ENCODE measurements around the gene DDX31.
"Not testable (repeated sequence)": the region's sequence is repeated elsewhere in the genome, so short reads cannot be mapped to it uniquely, and the experiment has no call there.

The DDX31 gene

GRCh38 chr9:132575811-132576210, 94.0 kb downstream of the DDX31 start:
- no peak for DNase-seq

GRCh38 chr9:132575005-132575609, 94.7 kb downstream of the DDX31 start:
- no peak for DNase-seq

DNA sequence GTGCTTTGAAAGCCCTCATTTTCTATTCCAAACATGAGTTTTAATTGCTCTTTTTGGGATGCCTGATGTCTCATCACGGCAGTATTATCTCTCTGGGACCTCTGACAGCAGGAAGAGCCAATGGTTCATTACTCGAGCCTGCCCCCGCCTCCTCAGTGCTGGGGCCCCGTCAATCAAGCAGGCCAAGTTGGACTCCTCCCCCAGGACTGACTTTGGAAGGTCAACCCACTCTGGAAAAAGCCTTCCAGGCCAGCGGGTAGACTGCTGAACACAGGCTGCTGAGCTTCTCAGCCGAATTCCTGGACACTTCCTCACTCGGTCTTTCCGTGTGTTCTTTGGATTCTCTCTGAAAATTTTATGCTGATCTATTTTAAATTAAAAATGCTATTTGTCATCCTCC, 96.9 kb downstream of the DDX31 start:
- no peak for DNase-seq

GRCh38 chr9:132571806-132572600, 97.8 kb downstream of the DDX31 start:
- DNase-seq, result no peak

DNA sequence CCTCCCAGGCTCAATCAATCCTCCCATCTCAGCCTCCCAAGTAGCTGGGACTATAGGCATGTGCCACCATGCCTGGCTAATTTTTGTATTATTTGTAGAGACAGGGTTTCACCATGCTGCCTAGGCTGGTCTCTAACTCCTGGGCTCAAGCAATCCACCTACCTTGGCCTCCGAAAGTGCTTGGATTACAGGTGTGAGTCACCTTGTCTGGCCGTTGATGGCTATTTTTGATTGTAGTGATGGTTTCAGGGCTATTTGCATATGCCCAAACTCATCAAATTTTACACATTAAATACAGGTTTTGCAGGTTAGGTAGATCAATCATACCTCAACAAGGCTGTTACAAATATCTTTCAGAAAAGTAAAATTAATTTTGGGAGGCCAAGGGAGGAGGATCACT, 101.0 kb downstream of the DDX31 start:
- not testable (repeated sequence) for DNase-seq

- no peak for DNase-seq
These were observed 105.3 kb downstream of the DDX31 start for GRCh38 chr9:132564526-132564925.

- DNase-seq, result no peak
These were observed 107.5 kb downstream of the DDX31 start for GRCh38 chr9:132562306-132562573.

DNA sequence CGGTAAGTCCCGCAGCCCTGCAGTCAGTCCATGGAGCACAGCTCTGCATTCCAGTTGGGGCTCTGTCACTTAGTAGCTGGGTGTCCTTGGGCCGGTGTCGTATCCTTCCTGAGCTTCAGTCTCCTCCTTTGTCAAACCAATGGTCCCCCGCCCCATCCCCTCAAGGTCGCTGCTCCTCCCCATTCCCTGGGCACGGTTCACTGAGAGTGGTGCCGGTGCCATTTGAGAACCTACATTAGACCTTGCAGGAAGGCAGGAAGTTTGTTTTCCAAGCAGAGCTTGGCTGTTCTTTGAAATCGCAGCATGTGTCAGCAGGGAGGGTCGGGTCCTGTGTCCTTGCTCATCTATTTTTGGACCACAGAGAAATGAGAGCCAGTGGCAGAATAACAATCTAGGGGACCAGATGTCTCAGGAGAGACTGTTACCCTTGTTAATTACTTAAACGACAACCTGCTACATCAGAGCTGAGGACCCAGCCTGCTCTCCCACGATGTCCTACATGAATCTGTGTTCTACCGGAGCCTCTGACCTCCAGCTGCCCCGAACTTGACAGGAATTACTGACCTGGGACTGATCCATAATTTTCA, 109.1 kb downstream of the DDX31 start:
- DNase-seq, result no peak

DNA sequence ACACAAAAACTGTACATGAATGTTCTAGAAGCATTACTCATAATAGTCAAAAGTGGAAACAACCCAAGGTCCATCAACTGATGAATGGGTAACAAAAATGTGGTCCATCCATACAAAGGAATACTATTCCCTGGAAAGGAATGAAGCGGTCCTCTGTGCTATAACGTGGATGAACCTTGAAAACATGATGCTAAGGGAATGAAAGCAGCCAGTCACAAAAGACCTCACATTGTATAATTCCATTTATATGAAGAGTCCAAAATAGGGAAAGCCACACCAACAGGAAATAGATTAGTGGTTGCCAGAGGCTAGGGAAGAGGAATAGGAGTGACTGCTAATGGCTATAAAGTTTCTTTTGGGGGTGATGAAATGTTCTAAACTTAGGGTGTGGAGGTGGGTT, 110.1 kb downstream of the DDX31 start:
- DNase-seq, result no peak

DNA sequence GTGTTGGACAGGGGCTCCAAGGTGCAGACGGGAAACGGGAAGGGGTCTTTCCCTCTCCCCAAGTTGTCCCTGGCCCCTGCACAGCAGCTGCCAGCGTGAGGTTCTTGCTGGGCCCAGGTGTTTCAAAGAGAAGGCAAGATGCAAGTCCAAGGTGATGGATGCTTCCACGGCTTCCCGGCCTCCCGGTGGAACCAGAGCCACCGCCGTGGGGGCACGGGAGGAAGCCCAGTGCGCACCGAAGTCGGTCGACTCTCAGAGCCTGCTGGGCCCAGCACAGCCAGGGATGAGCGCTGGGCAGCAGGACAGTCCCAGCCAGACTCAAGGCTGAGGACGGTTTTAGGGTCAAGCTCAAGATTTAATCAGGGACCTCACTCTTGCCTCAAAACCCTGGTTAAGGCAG, 112.6 kb downstream of the DDX31 start:
- DNase-seq, result no peak

GRCh38 chr9:132556714-132557113, 113.1 kb downstream of the DDX31 start:
- no peak for DNase-seq

GRCh38 chr9:132556235-132556634, 113.5 kb downstream of the DDX31 start:
- no peak for DNase-seq

DNA sequence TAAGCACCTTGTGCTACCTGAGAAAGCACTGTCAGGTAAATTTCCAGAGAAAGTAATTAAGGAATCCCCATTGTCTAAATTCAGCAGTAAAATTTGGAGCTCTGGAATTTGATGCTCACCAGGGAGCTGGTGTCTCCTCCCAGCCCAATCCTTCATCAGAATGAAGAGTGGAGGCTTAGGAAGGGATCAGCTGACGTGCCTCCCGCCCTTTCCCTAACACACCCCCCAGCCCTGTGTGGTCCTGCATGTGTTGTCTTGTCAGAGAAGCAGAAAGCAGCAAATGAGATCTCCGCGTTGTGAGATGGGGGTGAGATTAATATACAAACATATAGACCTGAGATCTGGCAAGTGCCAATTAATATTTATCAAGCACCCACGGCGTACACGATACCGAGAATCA, 114.3 kb downstream of the DDX31 start:
- DNase-seq, result no peak

GRCh38 chr9:132554755-132555154, 115.0 kb downstream of the DDX31 start:
- DNase-seq, result no peak

DNA sequence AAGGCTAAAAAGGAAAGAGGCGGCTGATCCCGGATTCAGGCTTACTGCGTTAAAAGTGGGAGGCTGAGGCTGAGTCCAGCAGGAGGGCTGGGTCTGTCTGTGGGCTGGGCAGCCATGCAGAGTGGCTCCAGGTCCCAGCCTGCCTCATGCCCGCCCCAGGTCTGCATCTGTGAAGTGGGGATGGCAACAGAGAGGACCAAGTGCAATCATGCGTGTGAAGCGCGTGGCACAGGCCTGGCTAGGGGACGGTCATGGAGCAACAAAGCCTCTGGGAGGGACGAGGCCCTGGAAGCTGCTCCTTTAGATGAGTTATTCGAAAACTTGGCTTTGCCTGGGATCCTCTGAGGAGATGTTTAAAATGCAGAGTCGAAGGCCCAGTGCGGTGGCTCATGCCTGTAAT, 117.7 kb downstream of the DDX31 start:
- DNase-seq, result no peak

- no peak for DNase-seq
These were observed 118.2 kb downstream of the DDX31 start for GRCh38 chr9:132551556-132551955.

- no peak for DNase-seq
These were observed 120.8 kb downstream of the DDX31 start for GRCh38 chr9:132548751-132549640.

GRCh38 chr9:132547976-132548730, 121.6 kb downstream of the DDX31 start:
- DNase-seq, result no peak

DNA sequence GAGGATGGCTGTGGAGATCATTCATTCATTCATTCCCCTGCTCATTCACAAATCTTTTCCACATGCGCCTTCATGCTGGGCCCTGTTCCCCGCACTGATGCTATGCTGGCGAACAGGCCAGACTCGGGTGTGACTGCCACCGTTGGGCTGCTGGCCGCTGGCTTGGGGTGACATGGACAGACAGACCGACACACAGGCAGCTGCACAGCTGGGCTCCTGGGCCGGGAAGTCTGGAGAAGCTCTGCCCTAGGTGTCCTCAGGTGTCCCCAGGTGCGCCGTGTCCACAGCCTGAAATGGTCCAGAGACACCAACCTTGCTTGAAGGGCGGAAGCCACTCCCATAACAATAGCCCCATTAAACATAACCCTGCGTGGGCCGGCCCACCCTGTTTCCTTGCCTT, 122.3 kb downstream of the DDX31 start:
- DNase-seq, result no peak

DNA sequence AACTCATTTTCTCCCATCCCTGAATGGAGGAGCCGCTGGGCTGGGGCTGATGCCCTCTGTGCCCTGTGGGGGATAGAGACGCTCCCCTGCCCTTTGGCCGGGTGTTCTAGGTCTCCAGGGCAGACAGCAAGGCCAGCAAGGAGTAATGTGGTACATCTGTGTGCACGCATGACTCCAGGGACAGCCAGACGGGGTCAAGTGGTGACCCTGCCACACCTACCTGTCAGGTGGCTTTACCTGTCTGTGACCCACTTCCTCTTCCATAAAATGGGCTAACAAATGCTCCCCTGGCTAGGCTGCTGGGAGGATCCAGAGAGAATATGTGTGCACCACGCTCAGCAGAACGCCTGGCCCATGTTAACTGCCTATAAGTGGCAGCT, 122.7 kb downstream of the DDX31 start:
- no peak for DNase-seq

- no peak for DNase-seq
These were observed 123.4 kb downstream of the DDX31 start for GRCh38 chr9:132546148-132547051.

- no peak for DNase-seq
These were observed 124.2 kb downstream of the DDX31 start for GRCh38 chr9:132545578-132545977.

All from SIG-M5 (cell line).